CD4-positive, alpha-beta T cell treated with Interleukin-17A for 1 hour (primary cell): Measurements from ENCODE around the gene RLN2.

Experiments used
- DNase-seq: peaks from one replicate; pipeline ENCODE4 v3.0.0-alpha.2; 2020

RLN2 gene

GRCh38 chr9:5265939-5266338, 38.6 kb downstream of the RLN2 start:
- DNase-seq = no peak

- no peak for DNase-seq
Observed at GRCh38 chr9:5264219-5264595, 40.3 kb downstream of the RLN2 start.

- peak; percentile 3 for DNase-seq
Observed at GRCh38 chr9:5263351-5264218, 40.9 kb downstream of the RLN2 start.
